Loucy (cell line): ENCODE data around the gene NUP205.
A peak's percentile ranks its signal among the peaks of the same experiment; 100 is the strongest.

Experiments used
- H2AFZ ChIP-seq: fragments of 200-600 bp; sonication (generic); 2 replicates; pipeline ENCODE4 v1.6.0; 2016; ENCODE audit warnings: antibody characterized with exemption, mild to moderate bottlenecking, low read length, moderate library complexity
- H3F3A ChIP-seq: fragments of 200-600 bp; 2 replicates; pipeline ENCODE4 v1.6.0; 2016; ENCODE audit warnings: antibody characterized with exemption, low read depth, mild to moderate bottlenecking
- H3K27me3 ChIP-seq: fragments of 200-600 bp; sonication (generic); 2 replicates; pipeline ENCODE4 v1.6.1; 2014; ENCODE audit warnings: low read length, mild to moderate bottlenecking; ENCODE audit not compliant: insufficient read depth, poor library complexity, severe bottlenecking
- H3K36me3 ChIP-seq: fragments of 200-600 bp; sonication (generic); 2 replicates; pipeline ENCODE4 v1.6.1; 2016; ENCODE audit warnings: low read length; ENCODE audit not compliant: insufficient read depth
- H3K4me1 ChIP-seq: fragments of 200-600 bp; sonication (generic); 2 replicates; pipeline ENCODE4 v1.5.1; 2014; ENCODE audit warnings: low read length, mild to moderate bottlenecking; ENCODE audit not compliant: insufficient read depth, poor library complexity, severe bottlenecking
- H3K4me2 ChIP-seq: fragments of 200-600 bp; sonication (generic); 2 replicates; pipeline ENCODE4 v1.6.0; 2014; ENCODE audit warnings: antibody characterized with exemption, low read length, low read depth, mild to moderate bottlenecking; ENCODE audit not compliant: poor library complexity, severe bottlenecking
- H3K4me3 ChIP-seq: fragments of 200-600 bp; sonication (generic); 2 replicates; pipeline ENCODE4 v1.5.1; 2014; ENCODE audit warnings: low read length, mild to moderate bottlenecking, mixed read lengths; ENCODE audit not compliant: poor library complexity, severe bottlenecking
- H3K79me2 ChIP-seq: fragments of 200-600 bp; sonication (generic); 2 replicates; pipeline ENCODE4 v1.6.1; 2014; ENCODE audit warnings: low read length; ENCODE audit not compliant: insufficient read depth
- H3K9ac ChIP-seq: fragments of 200-600 bp; sonication (generic); 2 replicates; pipeline ENCODE4 v1.6.0; 2014; ENCODE audit warnings: mild to moderate bottlenecking, low read depth, low read length, moderate library complexity; ENCODE audit not compliant: poor library complexity, severe bottlenecking
- H3K9me2 ChIP-seq: fragments of 200-600 bp; sonication (generic); replicated peaks from 2 replicates; pipeline ENCODE4 v1.6.1; 2016; ENCODE audit warnings: low read depth, low read length, mixed read lengths
- H3K9me3 ChIP-seq: fragments of 200-600 bp; sonication (generic); 2 replicates; pipeline ENCODE4 v1.6.1; 2014; ENCODE audit warnings: mild to moderate bottlenecking, antibody characterized with exemption, low read length, low read depth; ENCODE audit not compliant: insufficient read depth
- H4K20me1 ChIP-seq: fragments of 200-600 bp; sonication (generic); 2 replicates; pipeline ENCODE4 v1.6.0; 2014; ENCODE audit warnings: antibody characterized with exemption, low read length, mild to moderate bottlenecking; ENCODE audit not compliant: insufficient read depth, poor library complexity, severe bottlenecking
- CTCF ChIP-seq: fragments of 200-600 bp; sonication (generic); conservative IDR thresholded peaks from 2 replicates; pipeline ENCODE4 v1.5.1; 2014; ENCODE audit warnings: mild to moderate bottlenecking, antibody characterized with exemption, low read length
- EZH2phosphoT487 ChIP-seq: fragments of 200-600 bp; IDR thresholded peaks from 2 replicates; pipeline ENCODE4 v1.6.1; 2018; ENCODE audit warnings: antibody characterized with exemption, mild to moderate bottlenecking, moderate library complexity, borderline replicate concordance

The NUP205 gene

GRCh38 chr7:135659159-135659846, 101.6 kb downstream of the NUP205 start:
- peaks cover 19% of the 10 kb centered on the region for H3K79me2 ChIP-seq
- no peak overlapping the region for H3K4me3 ChIP-seq
- H3K9me2 ChIP-seq, result no peaks in the 10 kb centered on the region
- H4K20me1 ChIP-seq, result peaks cover 13% of the 10 kb centered on the region
- peak overlapping the region; percentile 56 for H2AFZ ChIP-seq
- peaks cover 19% of the 10 kb centered on the region for H3K4me1 ChIP-seq
- H3K9ac ChIP-seq, result no peak overlapping the region
- no peaks in the 10 kb centered on the region for H3F3A ChIP-seq
- H3K4me2 ChIP-seq, result no peak overlapping the region
- TF ChIP-seq EZH2phosphoT487, result no peak
- H3K27me3 ChIP-seq, result no peaks in the 10 kb centered on the region
- no peaks in the 10 kb centered on the region for H3K36me3 ChIP-seq
- H3K9me3 ChIP-seq, result no peaks in the 10 kb centered on the region

GRCh38 chr7:135661311-135662122, 103.8 kb downstream of the NUP205 start:
- H3K79me2 ChIP-seq, result peaks cover 41% of the 10 kb centered on the region
- peak overlapping the region; percentile 97 for H3K4me3 ChIP-seq
- H3K9me3 ChIP-seq, result no peaks in the 10 kb centered on the region
- peak overlapping the region; percentile 95 for H3K9ac ChIP-seq
- peak overlapping the region; percentile 80 for H2AFZ ChIP-seq
- no peaks in the 10 kb centered on the region for H3K9me2 ChIP-seq
- peaks cover 28% of the 10 kb centered on the region for H3K4me1 ChIP-seq
- no peaks in the 10 kb centered on the region for H3K36me3 ChIP-seq
- peak overlapping the region; percentile 67 for H3K4me2 ChIP-seq
- no peaks in the 10 kb centered on the region for H3F3A ChIP-seq
- TF ChIP-seq EZH2phosphoT487 (no peak), CTCF (no peak)
- H4K20me1 ChIP-seq, result peaks cover 24% of the 10 kb centered on the region
- no peaks in the 10 kb centered on the region for H3K27me3 ChIP-seq

- Histone ChIP-seq H3K79me2 (peaks cover 45% of the 10 kb centered on the region), H3K4me3 (peak overlapping the region; percentile 97), H2AFZ (peak overlapping the region; percentile 80), H3F3A (no peaks in the 10 kb centered on the region), H3K9me2 (no peaks in the 10 kb centered on the region), H3K27me3 (no peaks in the 10 kb centered on the region), H3K4me1 (peaks cover 28% of the 10 kb centered on the region), H3K9ac (peak overlapping the region; percentile 95), H4K20me1 (peaks cover 24% of the 10 kb centered on the region), H3K4me2 (peak overlapping the region; percentile 67), H3K36me3 (no peaks in the 10 kb centered on the region), H3K9me3 (no peaks in the 10 kb centered on the region)
- no peak for TF ChIP-seq EZH2phosphoT487
- no peak; the same call in none of the 2 replicates for TF ChIP-seq CTCF
Observed at GRCh38 chr7:135662123-135662372, 104.3 kb downstream of the NUP205 start.
